CD4-positive, alpha-beta T cell (primary cell): ENCODE data around the gene JAKMIP2. TPM values are rescaled to one million over a fixed set of nuclear protein-coding genes. Genes with fewer than 3 reads are reported as not detected.
"Not testable (repeated sequence)": the region's sequence is repeated elsewhere in the genome, so short reads cannot be mapped to it uniquely, and the experiment has no call there.

Experiments
- ATAC-seq: fragments of 200-7000 bp; cut with Tn5 transposase; one replicate; pipeline ENCODE4 v1.10.0; 2022; ENCODE audit warnings: mild to moderate bottlenecking; ENCODE audit not compliant: poor library complexity
- CTCF ChIA-PET: fragments of 350-600 bp; sonication (Branson Sonifier 250); formaldehyde crosslinking; loops from one replicate; lab custom pipeline; 2021; ENCODE audit warnings: antibody characterized with exemption, inconsistent platforms; lab: Charles Lee
- POLR2A ChIA-PET: fragments of 350-600 bp; sonication (Branson Sonifier 250); formaldehyde crosslinking; loops from one replicate; lab custom pipeline; 2021; ENCODE audit warnings: antibody characterized with exemption, inconsistent platforms; lab: Charles Lee
- DNase-seq, 14 experiments: peaks; one replicate each; pipeline ENCODE4 v3.0.0-alpha.2; 2013 to 2020; ENCODE audit warnings: mixed read lengths in 2 of 14
- H3K27ac ChIP-seq, 2 donors: one replicate each; pipeline versions ENCODE4 v1.5.1 to v1.7.0; 2013; ENCODE audit warnings: low read length in 2 of 2, low read depth in 1 of 2, mild to moderate bottlenecking in 1 of 2
- H3K27me3 ChIP-seq, 2 experiments: 1 replicate in 1 of 2; 2 replicates in 1 of 2; pipeline versions ENCODE4 v1.6.1 to v1.7.0; 2013; ENCODE audit warnings: low read length in 2 of 2, control low read depth in 1 of 2, mild to moderate bottlenecking in 1 of 2, moderate library complexity in 1 of 2; ENCODE audit not compliant: insufficient read depth in 2 of 2, control insufficient read depth in 1 of 2
- H3K36me3 ChIP-seq: one replicate; pipeline ENCODE4 v1.6.1; 2013; ENCODE audit warnings: low read length, control low read depth; ENCODE audit not compliant: insufficient read depth
- H3K4me1 ChIP-seq: one replicate; pipeline ENCODE4 v1.6.1; 2013; ENCODE audit warnings: low read length, control low read depth; ENCODE audit not compliant: insufficient read depth
- H3K4me3 ChIP-seq: one replicate; pipeline ENCODE4 v1.5.1; 2013; ENCODE audit warnings: mild to moderate bottlenecking, low read length, moderate library complexity
- H3K9me3 ChIP-seq, 2 experiments: 1 replicate in 1 of 2; 2 replicates in 1 of 2; pipeline versions ENCODE4 v1.6.1 to v1.7.0; 2013; ENCODE audit warnings: low read length in 2 of 2, mild to moderate bottlenecking in 2 of 2, control low read depth in 1 of 2, moderate library complexity in 1 of 2; ENCODE audit not compliant: control insufficient read depth in 1 of 2, insufficient read depth in 1 of 2
- H3K27ac Mint-ChIP-seq: one replicate; pipeline ENCODE4 v1.8.0; 2020; ENCODE audit warnings: mixed read lengths
- H3K27me3 Mint-ChIP-seq: one replicate; pipeline ENCODE4 v1.8.0; 2021; ENCODE audit warnings: mixed read lengths
- H3K36me3 Mint-ChIP-seq: one replicate; pipeline ENCODE4 v1.8.0; 2021; ENCODE audit warnings: low read depth, mixed read lengths
- H3K4me1 Mint-ChIP-seq: one replicate; pipeline ENCODE4 v1.8.0; 2021; ENCODE audit warnings: low read depth, mixed read lengths
- H3K4me3 Mint-ChIP-seq: one replicate; pipeline ENCODE4 v1.8.0; 2020; ENCODE audit warnings: mild to moderate bottlenecking, mixed read lengths
- H3K9me3 Mint-ChIP-seq: one replicate; pipeline ENCODE4 v1.8.0; 2020; ENCODE audit warnings: mixed read lengths
- intact Hi-C, 2 experiments: fragments of 100-400 bp; cut with DNase I in 1 of 2; cut with micrococcal nuclease in 1 of 2; formaldehyde crosslinking; loops; one replicate each; pipeline versions ENCODE4 v1.15.1 to v1.9.0; 2023 to 2025; cut with DNase I, micrococcal nuclease
- total RNA-seq, 174 experiments: library from RNA in 2 of 174; stranded (reverse) in 2 of 174; gene quantifications; one replicate each; pipeline ENCODE4 v1.2.3 and lab custom pipeline; 2021 to 2026
- TF ChIP-seq, protein P1 (sequence below): fragments of 200-600 bp; IDR thresholded peaks from one replicate; pipeline ENCODE4 v1.8.0; 2022; ENCODE audit warnings: antibody characterized with exemption, mild to moderate bottlenecking

JAKMIP2 gene
- total RNA-seq, 2 experiments from 2014 or later, result 0.74 to 1.3 TPM

DNA sequence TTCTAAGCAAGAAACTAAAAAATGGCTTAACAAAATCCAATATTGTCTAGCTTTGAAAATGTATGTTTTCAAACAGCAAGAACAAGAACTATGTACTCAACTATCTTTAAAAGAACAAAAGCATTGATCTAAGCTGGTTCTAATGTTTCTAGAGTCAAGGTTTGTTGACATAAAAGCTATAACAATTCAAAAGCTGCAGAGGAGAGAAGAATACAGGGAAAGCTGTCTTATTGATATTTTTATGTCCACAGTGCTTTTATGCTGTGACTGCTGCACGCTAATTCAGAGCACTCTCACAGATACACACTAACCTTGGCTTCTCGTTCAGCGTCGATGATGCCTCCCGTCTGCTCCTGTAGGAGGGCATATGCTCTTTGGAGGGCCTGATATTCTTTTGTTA lies 143.2 kb downstream of the JAKMIP2 start:
- DNase-seq (no peak), ATAC-seq (no peak)
- CTCF ChIA-PET, result no interaction called here

DNA sequence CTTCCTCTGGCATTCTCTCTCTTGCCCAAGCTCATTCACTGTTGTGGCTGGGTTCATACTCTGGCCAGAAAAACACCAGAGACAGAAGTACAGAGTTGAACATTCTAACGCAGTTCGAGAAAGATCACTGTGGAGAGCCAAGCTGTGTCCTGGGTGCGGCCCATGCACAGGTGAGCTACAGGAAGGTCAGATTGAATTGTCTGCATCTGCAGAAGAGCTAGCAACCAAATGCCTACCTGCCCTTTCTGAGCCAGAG lies 145.9 kb downstream of the JAKMIP2 start:
- Mint-ChIP-seq H3K9me3 (no peaks in the 10 kb centered on the region), H3K27ac (no peak overlapping the region), H3K36me3 (peaks cover 12% of the 10 kb centered on the region), H3K4me1 (no peaks in the 10 kb centered on the region), H3K4me3 (no peak overlapping the region), H3K27me3 (no peaks in the 10 kb centered on the region)
- Histone ChIP-seq H3K36me3 (no peaks in the 10 kb centered on the region), H3K4me1 (no peaks in the 10 kb centered on the region), H3K4me3 (no peak overlapping the region), H3K9me3 (peaks cover 0 to 3% of the 10 kb centered on the region in 2 experiments), H3K27ac (no peak overlapping the region), H3K27me3 (no peaks in the 10 kb centered on the region)
- DNase-seq (no peak), ATAC-seq (no peak)
- ChIA-PET POLR2A (no interaction called here), CTCF (interaction anchor here (0.6 to 1.8 kb wide), 3 partner anchors 186 to 880 kb away, joined by 3 to 5 read pairs (median 3); no protein-coding TSS in a partner anchor)
- intact Hi-C loops, result no loop called here
- TF ChIP-seq, protein P1, sequence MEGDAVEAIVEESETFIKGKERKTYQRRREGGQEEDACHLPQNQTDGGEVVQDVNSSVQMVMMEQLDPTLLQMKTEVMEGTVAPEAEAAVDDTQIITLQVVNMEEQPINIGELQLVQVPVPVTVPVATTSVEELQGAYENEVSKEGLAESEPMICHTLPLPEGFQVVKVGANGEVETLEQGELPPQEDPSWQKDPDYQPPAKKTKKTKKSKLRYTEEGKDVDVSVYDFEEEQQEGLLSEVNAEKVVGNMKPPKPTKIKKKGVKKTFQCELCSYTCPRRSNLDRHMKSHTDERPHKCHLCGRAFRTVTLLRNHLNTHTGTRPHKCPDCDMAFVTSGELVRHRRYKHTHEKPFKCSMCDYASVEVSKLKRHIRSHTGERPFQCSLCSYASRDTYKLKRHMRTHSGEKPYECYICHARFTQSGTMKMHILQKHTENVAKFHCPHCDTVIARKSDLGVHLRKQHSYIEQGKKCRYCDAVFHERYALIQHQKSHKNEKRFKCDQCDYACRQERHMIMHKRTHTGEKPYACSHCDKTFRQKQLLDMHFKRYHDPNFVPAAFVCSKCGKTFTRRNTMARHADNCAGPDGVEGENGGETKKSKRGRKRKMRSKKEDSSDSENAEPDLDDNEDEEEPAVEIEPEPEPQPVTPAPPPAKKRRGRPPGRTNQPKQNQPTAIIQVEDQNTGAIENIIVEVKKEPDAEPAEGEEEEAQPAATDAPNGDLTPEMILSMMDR, result no peak

More for the DNA sequence above, 143.2 kb downstream of the JAKMIP2 start:
- no peaks in the 10 kb centered on the region for H3K9me3 Mint-ChIP-seq
- Histone ChIP-seq H3K27ac (no peak overlapping the region), H3K27me3 (no peaks in the 10 kb centered on the region), H3K36me3 (no peaks in the 10 kb centered on the region), H3K4me1 (no peaks in the 10 kb centered on the region), H3K4me3 (no peak overlapping the region), H3K9me3 (peaks cover 0 to 3% of the 10 kb centered on the region in 2 experiments)
- intact Hi-C loops, result no loop called here
- H3K27me3 Mint-ChIP-seq, result no peaks in the 10 kb centered on the region
- H3K27ac Mint-ChIP-seq, result no peak overlapping the region
- H3K36me3 Mint-ChIP-seq, result peaks cover 22% of the 10 kb centered on the region
- POLR2A ChIA-PET, result no interaction called here
- no peaks in the 10 kb centered on the region for H3K4me1 Mint-ChIP-seq
- no peak overlapping the region for H3K4me3 Mint-ChIP-seq
- TF ChIP-seq, protein P1, result no peak

DNA sequence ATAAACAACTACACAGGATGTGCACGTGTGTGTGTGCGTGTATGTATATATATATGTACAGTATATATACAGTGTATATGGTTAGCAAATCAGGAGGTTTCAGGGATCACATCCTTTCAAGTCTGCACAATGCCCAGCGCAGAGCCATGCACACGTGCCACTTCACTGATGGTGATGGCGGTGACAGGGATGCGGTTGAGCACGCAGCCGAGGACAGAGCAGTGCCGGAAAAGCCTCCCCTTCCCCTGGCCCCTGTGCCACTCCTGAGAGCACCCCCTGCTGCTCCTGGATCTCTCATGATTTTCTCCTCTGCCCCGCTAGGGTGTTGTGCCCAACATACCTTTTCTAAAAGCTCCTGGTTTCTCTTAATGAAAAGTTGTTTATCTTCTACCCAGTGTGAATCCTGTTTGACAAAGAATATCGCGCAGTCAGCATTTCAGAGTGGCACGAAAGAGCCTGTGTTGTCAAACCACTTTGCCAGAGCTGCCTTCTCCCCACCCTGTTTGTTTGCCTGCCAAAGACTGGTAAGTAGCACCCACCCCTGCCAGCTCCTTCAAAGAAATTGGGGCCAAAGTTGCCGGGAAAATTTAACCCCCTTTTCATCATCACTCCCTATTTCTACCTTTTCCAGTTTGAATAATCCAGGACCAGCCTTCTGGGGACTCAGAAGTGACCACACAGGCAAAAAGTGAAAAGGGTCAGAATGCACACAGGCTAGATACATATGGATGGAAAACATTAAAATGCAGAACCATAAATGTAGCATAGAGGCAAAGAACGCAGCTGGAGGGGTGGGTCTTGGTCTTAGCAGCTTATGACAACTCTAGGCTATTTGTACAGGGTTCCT lies 146.4 kb downstream of the JAKMIP2 start:
- Histone ChIP-seq H3K4me1 (no peaks in the 10 kb centered on the region), H3K9me3 (peaks cover 0 to 3% of the 10 kb centered on the region in 2 experiments), H3K36me3 (no peaks in the 10 kb centered on the region), H3K27ac (no peak overlapping the region), H3K27me3 (no peaks in the 10 kb centered on the region), H3K4me3 (no peak overlapping the region)
- ChIA-PET CTCF (interaction anchor here (1.8 kb wide), 1 partner anchor 186 kb away, joined by 5 read pairs; no protein-coding TSS in a partner anchor), POLR2A (no interaction called here)
- Mint-ChIP-seq H3K27me3 (no peaks in the 10 kb centered on the region), H3K36me3 (peaks cover 11% of the 10 kb centered on the region), H3K27ac (no peak overlapping the region), H3K4me3 (no peak overlapping the region), H3K9me3 (no peaks in the 10 kb centered on the region), H3K4me1 (no peaks in the 10 kb centered on the region)
- ATAC-seq (no peak), DNase-seq (no peak)
- intact Hi-C loops, result no loop called here
- TF ChIP-seq, protein P1, result no peak

DNA sequence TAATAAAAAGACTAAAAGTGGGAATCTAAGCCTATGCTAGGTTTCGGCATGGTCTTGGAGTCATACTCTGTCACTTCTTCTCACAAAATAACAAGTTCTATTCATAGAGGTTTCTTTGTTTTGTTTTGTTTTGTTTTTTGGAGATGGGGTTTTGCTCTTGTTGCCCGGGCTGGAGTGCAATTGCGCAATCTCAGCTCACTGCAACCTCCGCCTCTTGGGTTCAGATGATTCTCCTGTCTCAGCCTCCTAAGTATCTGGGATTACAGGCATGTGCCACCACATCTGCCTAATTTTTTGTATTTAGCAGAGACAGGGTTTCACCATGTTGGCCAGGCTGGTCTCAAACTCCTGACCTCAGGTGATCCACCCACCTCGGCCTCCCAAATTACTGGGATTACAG lies 147.1 kb downstream of the JAKMIP2 start:
- H3K27ac Mint-ChIP-seq, H3K4me3 ChIP-seq, H3K27ac ChIP-seq, H3K36me3 ChIP-seq, ATAC-seq, H3K4me1 ChIP-seq, H3K27me3 Mint-ChIP-seq, H3K9me3 Mint-ChIP-seq, CTCF ChIA-PET, intact Hi-C loops, H3K4me1 Mint-ChIP-seq, DNase-seq, POLR2A ChIA-PET, H3K4me3 Mint-ChIP-seq, H3K36me3 Mint-ChIP-seq, H3K27me3 ChIP-seq, H3K9me3 ChIP-seq: not testable (repeated sequence)
